ENCODE data around the gene ACOT11. TPM values are rescaled to one million over a fixed set of nuclear protein-coding genes. Genes with fewer than 3 reads are reported as not detected.

The ACOT11 gene
- total and polyA plus RNA-seq, 10 of the 15 experiments (the other 5 are each of a cell fraction or from before 2014, with no cell fraction given) = 0.04 to 0.85 (median 0.39) TPM; not detected in 1

- ChIA-PET POLR2A (no interaction called here), CTCF (no interaction called here)
Measured at GRCh38 chr1:54545916-54546635, 2.0 kb upstream of the ACOT11 start.

More at GRCh38 chr1:54545916-54546635, 2.0 kb upstream of the ACOT11 start:
- H3K27me3 ChIP-seq (replicated peaks in 1 of 2; ENCODE audit: control insufficient read depth in 2 of 2, insufficient read depth in 2 of 2, low read length in 1 of 2) = peaks cover 0 to 2% of the 10 kb centered on the region in 2 experiments; a peak in 1 of 4 replicates
- H3K4me2 ChIP-seq (ENCODE audit: control insufficient read depth, insufficient read depth) = no peak overlapping the region
- WGBS (ENCODE audit: insufficient coverage, insufficient replicate concordance, low lambda C conversion rate, missing lambda C conversion rate) = 64% methylated on average over 11 of the region's 11 CpGs
- ChIA-PET SMC1A (ENCODE audit: uncharacterized antibody, unreplicated experiment) (no interaction called here), RAD21 (ENCODE audit: unreplicated experiment) (no interaction called here)
- no peak overlapping the region for H3K27ac ChIP-seq (ENCODE audit: control insufficient read depth, insufficient read depth)
- DNase-seq (ENCODE audit: low read depth, low spot score) (no peak), FAIRE-seq (no peak), ATAC-seq (no peak)
- no peaks in the 10 kb centered on the region for H3K36me3 ChIP-seq (ENCODE audit: control insufficient read depth in 2 of 2, insufficient read depth in 2 of 2, low read length in 1 of 2)
- H3K9me3 ChIP-seq (replicated peaks; ENCODE audit: control insufficient read depth, insufficient read depth, low read length) = no peaks in the 10 kb centered on the region
- no TSS peak for BruUV-seq (replicated peaks)
- in situ Hi-C loops (cut with MboI) = no loop called here
- peaks cover 4% of the 10 kb centered on the region; the same call in 1 of the 2 replicates for H3K4me1 ChIP-seq (ENCODE audit: control insufficient read depth, insufficient read depth, low read length)
- TF ChIP-seq TCF12 (IDR thresholded peaks at IDR 0.05; ENCODE audit: low read depth, low read length) (no peak), FOXM1 (IDR thresholded peaks at IDR 0.05; ENCODE audit: low read depth, low read length) (no peak), WRNIP1 (IDR thresholded peaks at IDR 0.05; ENCODE audit: borderline replicate concordance, low read depth, low read length) (no peak), RBBP5 (conservative IDR thresholded peaks at IDR 0.05) (no peak), ZNF207 (IDR thresholded peaks at IDR 0.05; ENCODE audit: borderline replicate concordance) (no peak), RELB (IDR thresholded peaks at IDR 0.05; ENCODE audit: low read depth) (no peak), MTA2 (IDR thresholded peaks at IDR 0.05; ENCODE audit: low read depth) (no peak), ZNF622 (IDR thresholded peaks at IDR 0.05) (no peak), LARP7 (IDR thresholded peaks at IDR 0.05) (no peak), NRF1 (conservative IDR thresholded peaks at IDR 0.05; ENCODE audit: low read depth, low read length) (no peak), ATF2 (IDR thresholded peaks at IDR 0.05; ENCODE audit: low read length) (no peak), RUNX3 (IDR thresholded peaks at IDR 0.05; ENCODE audit: low read length) (no peak), TAF1 (IDR thresholded peaks at IDR 0.05; ENCODE audit: borderline replicate concordance, low read depth, low read length) (no peak), CEBPB (IDR thresholded peaks at IDR 0.05; ENCODE audit: borderline replicate concordance in 1 of 2, low read depth in 2 of 2, low read length in 2 of 2) (no peak), NR2C2 (IDR thresholded peaks at IDR 0.05; ENCODE audit: borderline replicate concordance, control insufficient read depth, insufficient read length, low read depth) (no peak), PAX8 (IDR thresholded peaks at IDR 0.05) (no peak), RCOR1 (conservative IDR thresholded peaks at IDR 0.05; ENCODE audit: low read depth, low read length) (no peak), KDM1A (IDR thresholded peaks at IDR 0.05; ENCODE audit: borderline replicate concordance) (no peak), TBL1XR1 (IDR thresholded peaks at IDR 0.05; ENCODE audit: low read depth, low read length) (no peak)
- no peak overlapping the region for H2AFZ ChIP-seq (ENCODE audit: control insufficient read depth, low read depth, low read length)
- H3K79me2 ChIP-seq (ENCODE audit: control insufficient read depth, insufficient read depth, low read length) = no peaks in the 10 kb centered on the region
- no peak overlapping the region for H3K4me3 ChIP-seq
- H4K20me1 ChIP-seq (ENCODE audit: control insufficient read depth, insufficient read depth) = no peaks in the 10 kb centered on the region
- H3K9ac ChIP-seq (ENCODE audit: control insufficient read depth, insufficient read depth, low read length) = no peak overlapping the region
- intact Hi-C loops (cut with micrococcal nuclease; ENCODE audit: unreplicated experiment) = no loop called here
